C4-2B (cell line): Measurements from ENCODE around the gene SPATA31D3.
"Not testable (repeated sequence)": the region's sequence is repeated elsewhere in the genome, so short reads cannot be mapped to it uniquely, and the experiment has no call there.

Source experiments
- H3K27ac ChIP-seq: fragments of 450-650 bp; 2 replicates; pipeline ENCODE4 v1.5.1; 2017
- ZFX ChIP-seq: fragments of 450-650 bp; IDR thresholded peaks from 2 replicates; pipeline ENCODE4 v1.6.1; 2017
- TF ChIP-seq, protein P1 (sequence below): fragments of 450-650 bp; conservative IDR thresholded peaks from 2 replicates; pipeline ENCODE4 v1.5.1; 2017; ENCODE audit warnings: mild to moderate bottlenecking

Gene SPATA31D3

DNA sequence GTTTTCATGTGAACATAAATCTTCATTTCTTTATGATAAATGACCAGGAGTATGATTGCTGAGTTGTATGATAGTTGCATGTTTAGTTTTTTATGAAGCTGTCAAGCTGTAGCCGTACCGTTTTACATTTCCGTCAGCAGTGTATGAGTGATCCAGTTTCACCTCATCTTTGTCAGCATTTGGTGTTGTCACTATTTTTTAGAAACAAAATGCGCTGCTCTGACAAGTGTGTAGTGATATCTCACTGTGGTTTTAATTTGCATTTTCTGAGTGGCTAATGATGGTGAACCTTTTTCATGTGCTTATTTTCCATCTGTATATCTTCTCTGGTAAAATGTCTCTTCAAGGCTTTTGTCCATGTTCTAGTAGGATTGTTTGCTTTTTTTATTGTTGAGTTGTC lies 38.6 kb downstream of the SPATA31D3 start:
- no peak overlapping the region for H3K27ac ChIP-seq
- TF ChIP-seq, protein P1, sequence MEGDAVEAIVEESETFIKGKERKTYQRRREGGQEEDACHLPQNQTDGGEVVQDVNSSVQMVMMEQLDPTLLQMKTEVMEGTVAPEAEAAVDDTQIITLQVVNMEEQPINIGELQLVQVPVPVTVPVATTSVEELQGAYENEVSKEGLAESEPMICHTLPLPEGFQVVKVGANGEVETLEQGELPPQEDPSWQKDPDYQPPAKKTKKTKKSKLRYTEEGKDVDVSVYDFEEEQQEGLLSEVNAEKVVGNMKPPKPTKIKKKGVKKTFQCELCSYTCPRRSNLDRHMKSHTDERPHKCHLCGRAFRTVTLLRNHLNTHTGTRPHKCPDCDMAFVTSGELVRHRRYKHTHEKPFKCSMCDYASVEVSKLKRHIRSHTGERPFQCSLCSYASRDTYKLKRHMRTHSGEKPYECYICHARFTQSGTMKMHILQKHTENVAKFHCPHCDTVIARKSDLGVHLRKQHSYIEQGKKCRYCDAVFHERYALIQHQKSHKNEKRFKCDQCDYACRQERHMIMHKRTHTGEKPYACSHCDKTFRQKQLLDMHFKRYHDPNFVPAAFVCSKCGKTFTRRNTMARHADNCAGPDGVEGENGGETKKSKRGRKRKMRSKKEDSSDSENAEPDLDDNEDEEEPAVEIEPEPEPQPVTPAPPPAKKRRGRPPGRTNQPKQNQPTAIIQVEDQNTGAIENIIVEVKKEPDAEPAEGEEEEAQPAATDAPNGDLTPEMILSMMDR: no peak
- TF ChIP-seq ZFX: no peak

DNA sequence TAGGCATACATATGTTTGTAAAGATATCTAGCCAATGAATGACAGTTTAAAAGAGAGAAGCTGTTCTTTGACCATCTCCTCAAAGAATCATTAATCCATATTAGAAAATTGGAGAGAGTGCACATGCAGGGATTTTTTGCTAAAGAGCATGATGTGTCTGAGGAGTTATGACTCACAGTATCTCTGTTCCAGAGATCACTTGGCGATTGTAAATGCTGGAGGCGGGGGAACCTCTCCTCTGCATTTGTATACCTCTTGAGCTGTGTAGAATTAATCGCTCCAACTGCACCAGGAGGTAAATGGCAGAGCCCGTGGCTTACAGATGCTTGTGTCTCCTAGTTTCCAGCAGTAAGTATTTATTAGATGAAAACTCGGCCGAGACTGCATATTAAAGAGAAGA lies 41.6 kb downstream of the SPATA31D3 start:
- TF ChIP-seq, protein P1: no peak
- TF ChIP-seq ZFX: no peak
- H3K27ac ChIP-seq: no peak overlapping the region

DNA sequence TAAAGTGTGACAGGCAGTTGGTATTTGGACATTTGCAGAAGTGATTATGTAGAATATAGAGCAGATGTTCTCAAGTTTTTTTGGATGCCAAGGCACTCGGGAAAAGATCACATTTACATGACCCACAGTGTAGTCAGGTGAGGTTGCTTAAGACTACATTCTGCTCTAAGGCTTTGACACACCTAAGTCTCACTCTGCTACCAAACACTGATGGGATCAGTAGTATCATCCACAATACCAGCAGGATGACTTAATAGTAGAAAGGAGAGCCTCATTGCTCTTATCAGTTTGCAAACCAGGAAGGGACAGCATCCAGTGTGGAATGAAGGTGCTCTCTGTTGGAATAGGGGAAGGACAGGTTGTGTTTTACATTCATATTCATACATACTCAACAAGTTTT lies 42.8 kb downstream of the SPATA31D3 start:
- H3K27ac ChIP-seq: no peak overlapping the region
- no peak for TF ChIP-seq ZFX
- TF ChIP-seq, protein P1: no peak

DNA sequence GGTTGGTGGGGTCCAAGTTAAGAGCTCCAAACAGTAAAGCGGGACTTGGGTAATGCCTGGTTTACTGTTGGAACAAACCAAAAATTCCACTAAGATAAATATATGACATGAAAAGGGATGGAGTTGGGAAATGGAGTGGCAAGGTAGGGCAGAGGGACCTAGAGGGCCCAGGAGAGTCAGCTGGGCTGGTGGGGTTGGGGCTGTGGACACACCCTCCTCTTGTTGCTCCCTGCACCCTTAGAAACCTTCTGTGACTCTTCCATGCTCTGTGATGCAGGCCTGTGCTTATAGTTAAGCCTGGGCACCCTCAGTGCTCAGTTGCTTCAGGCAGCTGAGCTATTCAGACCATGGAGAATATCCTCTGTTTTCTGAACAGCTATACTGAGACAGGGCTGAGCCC lies 45.2 kb downstream of the SPATA31D3 start, which contains the start of gene SPATA31D1:
Gene SPATA31D1, plus strand, starts transcription at position 301 of the 400 bp plus-strand sequence. Its CDS starts 47 bp downstream, at position 348.
- not testable (repeated sequence) for H3K27ac ChIP-seq

DNA sequence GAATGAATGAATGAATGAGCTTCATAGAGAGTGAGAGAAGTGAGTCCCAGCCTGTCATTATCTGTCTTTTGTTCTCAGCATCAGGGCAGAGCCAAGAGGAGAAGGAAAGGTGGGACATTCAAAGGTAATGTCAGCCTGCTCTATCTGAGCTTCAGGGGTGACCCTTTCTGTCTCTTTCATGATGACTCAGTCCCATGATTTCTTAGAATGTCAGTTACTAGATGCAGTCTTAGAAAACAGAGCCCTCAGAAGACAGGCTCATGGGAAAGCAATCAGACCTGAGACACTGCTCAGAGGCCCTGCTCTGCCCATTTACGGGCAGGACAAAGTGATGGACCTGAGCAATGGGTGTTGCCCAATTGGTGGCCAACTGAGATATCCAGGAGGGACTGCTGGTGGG lies 46.4 kb downstream of the SPATA31D3 start:
- TF ChIP-seq, protein P1: no peak
- TF ChIP-seq ZFX: no peak
- H3K27ac ChIP-seq: no peak overlapping the region

DNA sequence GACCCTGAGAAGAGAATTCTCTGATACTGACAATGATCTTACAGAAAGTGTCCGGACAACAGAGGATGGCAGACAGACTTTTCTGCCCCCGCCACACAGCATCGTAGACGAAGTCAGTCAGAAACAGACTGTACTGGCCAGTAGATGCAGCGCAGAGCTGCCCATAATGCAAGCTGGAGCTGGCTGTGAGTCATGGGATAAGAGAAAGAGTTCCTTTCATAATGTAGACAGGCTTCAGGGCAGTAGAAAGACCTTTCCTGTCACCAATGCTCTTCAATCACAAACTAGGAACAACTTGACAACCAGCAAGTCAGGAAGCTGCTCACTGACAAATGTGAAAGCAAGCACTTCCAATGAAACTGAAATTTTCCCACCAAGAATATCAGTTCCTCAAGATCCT lies 50.4 kb downstream of the SPATA31D3 start:
- H3K27ac ChIP-seq: no peak overlapping the region
- no peak for TF ChIP-seq ZFX
- TF ChIP-seq, protein P1: no peak
